Choroid plexus epithelial cell (primary cell): ENCODE measurements around the gene DPYD.

Experiments
- DNase-seq: peaks from one replicate; pipeline ENCODE4 v3.0.0-alpha.2; 2010; ENCODE audit warnings: low read depth
- H3K4me3 ChIP-seq: 2 replicates; pipeline ENCODE4 v1.5.1; 2011; ENCODE audit warnings: low read depth, mild to moderate bottlenecking, control low read depth, low read length, moderate library complexity
- TF ChIP-seq, protein P1 (sequence below): conservative IDR thresholded peaks from 2 replicates; pipeline ENCODE4 v1.5.1; 2011; ENCODE audit warnings: low read depth, mild to moderate bottlenecking, control low read depth, inconsistent platforms, low read length, moderate library complexity

The DPYD gene

GRCh38 chr1:97265630-97266029, 655.2 kb downstream of the DPYD start:
- TF ChIP-seq, protein P1, sequence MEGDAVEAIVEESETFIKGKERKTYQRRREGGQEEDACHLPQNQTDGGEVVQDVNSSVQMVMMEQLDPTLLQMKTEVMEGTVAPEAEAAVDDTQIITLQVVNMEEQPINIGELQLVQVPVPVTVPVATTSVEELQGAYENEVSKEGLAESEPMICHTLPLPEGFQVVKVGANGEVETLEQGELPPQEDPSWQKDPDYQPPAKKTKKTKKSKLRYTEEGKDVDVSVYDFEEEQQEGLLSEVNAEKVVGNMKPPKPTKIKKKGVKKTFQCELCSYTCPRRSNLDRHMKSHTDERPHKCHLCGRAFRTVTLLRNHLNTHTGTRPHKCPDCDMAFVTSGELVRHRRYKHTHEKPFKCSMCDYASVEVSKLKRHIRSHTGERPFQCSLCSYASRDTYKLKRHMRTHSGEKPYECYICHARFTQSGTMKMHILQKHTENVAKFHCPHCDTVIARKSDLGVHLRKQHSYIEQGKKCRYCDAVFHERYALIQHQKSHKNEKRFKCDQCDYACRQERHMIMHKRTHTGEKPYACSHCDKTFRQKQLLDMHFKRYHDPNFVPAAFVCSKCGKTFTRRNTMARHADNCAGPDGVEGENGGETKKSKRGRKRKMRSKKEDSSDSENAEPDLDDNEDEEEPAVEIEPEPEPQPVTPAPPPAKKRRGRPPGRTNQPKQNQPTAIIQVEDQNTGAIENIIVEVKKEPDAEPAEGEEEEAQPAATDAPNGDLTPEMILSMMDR = no peak
- no peak overlapping the region for H3K4me3 ChIP-seq
- no peak for DNase-seq

GRCh38 chr1:97262842-97263241, 658.0 kb downstream of the DPYD start:
- DNase-seq = no peak
- TF ChIP-seq, protein P1 = no peak

GRCh38 chr1:97258597-97258996, 662.2 kb downstream of the DPYD start:
- TF ChIP-seq, protein P1 = no peak
- no peak overlapping the region for H3K4me3 ChIP-seq
- DNase-seq = no peak

More at GRCh38 chr1:97262842-97263241, 658.0 kb downstream of the DPYD start:
- no peak overlapping the region for H3K4me3 ChIP-seq

- DNase-seq = no peak
- TF ChIP-seq, protein P1 = no peak
- H3K4me3 ChIP-seq = no peak overlapping the region
Measured at GRCh38 chr1:97254731-97255463, 665.9 kb downstream of the DPYD start.

DNA sequence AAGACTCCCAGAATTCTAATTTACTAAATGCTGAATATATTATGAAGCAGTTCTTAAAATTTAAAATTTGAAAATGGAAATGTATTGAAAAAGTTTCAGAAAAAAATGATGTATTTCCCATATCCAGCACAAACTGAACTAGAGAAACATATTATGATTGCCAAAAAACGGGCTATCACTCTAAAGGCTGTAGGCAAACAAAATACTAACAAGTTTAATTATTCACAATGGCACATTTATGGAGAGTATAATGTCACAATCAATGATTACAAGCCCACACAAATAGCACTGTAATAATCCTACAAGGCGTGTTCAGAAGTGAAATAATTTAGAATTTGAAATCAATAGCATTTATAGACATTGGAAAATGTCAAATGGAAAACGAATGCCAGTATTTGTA, 667.9 kb downstream of the DPYD start:
- TF ChIP-seq, protein P1 = no peak
- no peak for DNase-seq
- no peak overlapping the region for H3K4me3 ChIP-seq

GRCh38 chr1:97252076-97252475, 668.8 kb downstream of the DPYD start:
- no peak overlapping the region for H3K4me3 ChIP-seq
- DNase-seq = peak; percentile 87
- TF ChIP-seq, protein P1 = no peak

GRCh38 chr1:97247196-97247595, 673.6 kb downstream of the DPYD start:
- H3K4me3 ChIP-seq = no peak overlapping the region
- TF ChIP-seq, protein P1 = no peak
- peak; percentile 89 for DNase-seq
